ENCODE measurements around the gene MAGI1.

MAGI1 gene

DNA sequence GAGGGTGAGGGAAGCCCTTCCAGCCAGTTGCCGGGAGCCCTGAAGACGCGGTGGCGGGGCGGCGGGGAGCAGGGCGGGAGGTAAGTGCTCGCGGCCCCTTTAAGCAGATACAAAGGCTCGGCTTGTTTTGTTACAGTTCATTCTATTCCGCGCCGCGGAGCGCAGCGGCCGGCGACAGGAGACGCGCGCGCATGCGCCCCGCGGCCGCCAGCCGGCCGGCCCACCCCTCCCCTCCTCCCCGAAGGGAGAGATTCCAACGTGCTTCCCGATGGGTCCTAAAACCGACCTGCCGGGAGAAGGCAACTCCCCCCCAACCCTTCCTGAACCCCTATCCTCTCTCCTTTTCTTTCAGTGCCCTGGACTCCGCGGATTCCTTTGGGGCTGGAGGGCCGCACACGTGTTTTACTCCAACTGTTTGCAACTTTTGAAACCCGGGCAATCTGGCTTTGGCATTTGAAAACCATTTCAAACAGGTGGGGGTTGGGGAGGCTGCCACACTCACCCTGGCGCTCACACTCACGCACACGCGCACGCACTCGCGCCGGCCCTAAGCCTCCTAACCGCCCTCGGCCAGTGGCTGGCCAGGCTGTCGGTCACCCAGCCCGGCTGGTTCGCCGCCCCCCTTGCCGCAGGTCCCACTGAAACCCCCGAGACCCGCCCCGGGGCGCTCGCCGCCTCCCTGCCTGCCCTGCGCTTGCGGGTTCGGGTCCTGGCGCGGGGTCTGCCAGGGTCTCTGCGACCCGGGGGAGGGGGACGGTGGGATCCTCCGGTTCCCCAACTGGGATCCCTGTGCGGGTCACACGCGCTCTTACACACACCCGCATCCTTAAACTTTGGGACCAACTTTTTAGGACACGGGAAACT, at the start of gene MAGI1:
MAGI1 (minus strand) TSS at position 193 of the 864 bp plus-strand sequence. CDS start 610 bp downstream, outside the sequence.
- no peak for TF ChIP-seq GATA3 (IDR thresholded peaks at IDR 0.05; ENCODE audit: low read depth, low read length)
- peak; percentile 3; the same call in 1 of the 2 replicates for TF ChIP-seq GATA2 (IDR thresholded peaks at IDR 0.05; ENCODE audit: low read depth, low read length)

- TF ChIP-seq GATA2 (IDR thresholded peaks at IDR 0.05; ENCODE audit: low read depth, low read length) (no peak), GATA3 (IDR thresholded peaks at IDR 0.05; ENCODE audit: low read depth, low read length) (no peak)
Measured at GRCh38 chr3:66083784-66084213, 45.1 kb upstream of the MAGI1 start.

DNA sequence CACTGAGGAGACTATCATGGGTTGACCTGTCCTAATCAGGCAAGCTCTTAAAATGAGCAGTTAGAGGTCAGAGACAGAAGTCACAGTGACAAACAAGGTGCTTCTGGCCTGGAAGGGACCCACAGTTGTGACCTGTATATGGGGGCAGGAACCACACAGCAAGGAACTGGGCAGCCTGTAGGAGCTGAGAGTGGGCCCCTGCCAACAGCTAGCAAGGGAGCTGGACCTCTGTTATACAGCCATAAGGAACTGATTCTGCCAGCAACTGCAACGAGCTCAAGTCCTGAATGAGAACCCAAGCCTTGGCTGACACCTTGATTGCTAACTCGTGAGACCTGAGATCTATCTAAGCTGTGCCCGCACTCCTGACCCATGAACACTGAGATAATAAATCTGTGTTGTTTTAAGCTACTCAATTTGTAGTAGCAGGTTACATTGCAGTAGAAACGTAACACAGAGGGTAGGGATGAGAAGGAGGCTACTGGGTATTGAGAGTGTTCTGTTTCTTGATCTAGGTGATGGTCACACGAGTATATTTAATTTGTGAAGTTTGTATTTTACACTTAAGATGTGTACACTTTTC, 44.5 kb upstream of the MAGI1 start:
- TF ChIP-seq GATA2 (IDR thresholded peaks at IDR 0.05; ENCODE audit: low read depth, low read length): no peak

- no peak for TF ChIP-seq GATA3 (IDR thresholded peaks at IDR 0.05; ENCODE audit: low read depth, low read length)
Measured at GRCh38 chr3:66082679-66083078, 44.0 kb upstream of the MAGI1 start.

DNA sequence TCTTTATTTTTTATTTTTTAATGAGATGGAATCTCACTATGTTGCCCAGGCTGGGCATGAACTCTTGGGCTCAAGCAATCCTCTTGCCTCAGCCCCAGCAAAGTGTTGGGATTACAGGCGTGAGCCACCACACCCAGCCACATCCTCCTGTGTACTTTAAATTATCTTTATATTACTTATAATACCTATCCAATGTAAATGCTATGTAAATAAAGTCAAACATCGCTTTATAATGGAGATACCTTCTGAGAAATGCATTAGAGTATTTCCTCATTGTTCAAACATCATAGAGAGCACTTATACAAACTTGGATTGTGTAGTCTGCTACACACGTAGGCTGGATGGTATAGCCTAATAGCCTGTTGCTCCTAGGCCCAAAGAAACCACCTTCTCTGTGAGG, 41.4 kb upstream of the MAGI1 start:
- TF ChIP-seq GATA3 (IDR thresholded peaks at IDR 0.05; ENCODE audit: low read depth, low read length) (no peak), GATA2 (IDR thresholded peaks at IDR 0.05; ENCODE audit: low read depth, low read length) (no peak)

DNA sequence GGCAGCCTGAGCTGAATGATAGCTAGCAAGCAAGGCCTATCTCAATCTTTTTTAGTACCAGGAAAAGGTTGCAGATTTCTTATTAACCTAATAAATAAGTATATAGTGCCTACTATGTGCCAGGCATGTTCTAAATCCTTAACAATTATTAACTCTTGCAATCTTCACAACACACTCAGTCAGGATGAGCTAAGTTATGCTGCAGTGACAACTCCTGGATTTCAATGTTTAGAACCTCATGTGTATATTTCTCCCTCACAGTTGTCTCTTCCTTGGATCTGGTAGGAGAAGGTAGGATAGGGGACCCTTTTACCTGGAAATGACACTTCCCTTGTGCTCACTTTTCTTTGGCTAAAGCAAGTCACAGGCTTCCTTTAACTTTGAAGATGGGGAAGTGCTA, 39.3 kb upstream of the MAGI1 start:
- TF ChIP-seq GATA3 (IDR thresholded peaks at IDR 0.05; ENCODE audit: low read depth, low read length) (no peak), GATA2 (IDR thresholded peaks at IDR 0.05; ENCODE audit: low read depth, low read length) (no peak)

DNA sequence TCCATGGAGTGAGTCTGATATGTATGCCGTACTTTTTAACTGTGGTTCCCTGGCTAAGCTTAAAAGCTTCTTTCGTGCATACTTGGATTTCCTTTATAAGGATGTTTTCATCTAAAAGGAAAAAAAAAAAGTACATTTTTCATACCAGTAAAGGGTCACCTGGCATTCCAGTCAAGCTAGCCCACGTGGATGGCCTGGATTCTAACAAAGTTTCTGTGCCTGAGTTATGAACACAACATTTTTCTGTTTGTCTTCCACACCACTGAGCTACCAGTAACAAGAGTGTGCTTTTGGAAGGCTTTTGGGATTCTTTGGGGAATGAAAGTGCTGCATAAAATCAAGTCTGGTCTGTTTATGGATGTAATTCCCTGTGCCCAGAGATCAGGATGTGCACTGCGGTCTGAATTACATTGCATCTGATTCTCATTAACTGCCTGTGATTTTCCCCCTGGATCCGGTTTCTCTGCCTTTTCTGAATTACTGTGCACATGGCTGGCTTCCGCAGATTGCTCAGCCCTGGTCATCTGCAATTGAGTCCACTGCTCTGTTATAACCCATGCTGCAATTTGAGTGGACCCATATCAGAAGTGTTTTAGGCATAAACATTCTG, 38.2 kb upstream of the MAGI1 start:
- TF ChIP-seq GATA2 (IDR thresholded peaks at IDR 0.05; ENCODE audit: low read depth, low read length) (peak; percentile 42), GATA3 (IDR thresholded peaks at IDR 0.05; ENCODE audit: low read depth, low read length) (no peak)

GRCh38 chr3:66075281-66075680, 36.6 kb upstream of the MAGI1 start:
- TF ChIP-seq GATA2 (IDR thresholded peaks at IDR 0.05; ENCODE audit: low read depth, low read length): no peak
- no peak for TF ChIP-seq GATA3 (IDR thresholded peaks at IDR 0.05; ENCODE audit: low read depth, low read length)

DNA sequence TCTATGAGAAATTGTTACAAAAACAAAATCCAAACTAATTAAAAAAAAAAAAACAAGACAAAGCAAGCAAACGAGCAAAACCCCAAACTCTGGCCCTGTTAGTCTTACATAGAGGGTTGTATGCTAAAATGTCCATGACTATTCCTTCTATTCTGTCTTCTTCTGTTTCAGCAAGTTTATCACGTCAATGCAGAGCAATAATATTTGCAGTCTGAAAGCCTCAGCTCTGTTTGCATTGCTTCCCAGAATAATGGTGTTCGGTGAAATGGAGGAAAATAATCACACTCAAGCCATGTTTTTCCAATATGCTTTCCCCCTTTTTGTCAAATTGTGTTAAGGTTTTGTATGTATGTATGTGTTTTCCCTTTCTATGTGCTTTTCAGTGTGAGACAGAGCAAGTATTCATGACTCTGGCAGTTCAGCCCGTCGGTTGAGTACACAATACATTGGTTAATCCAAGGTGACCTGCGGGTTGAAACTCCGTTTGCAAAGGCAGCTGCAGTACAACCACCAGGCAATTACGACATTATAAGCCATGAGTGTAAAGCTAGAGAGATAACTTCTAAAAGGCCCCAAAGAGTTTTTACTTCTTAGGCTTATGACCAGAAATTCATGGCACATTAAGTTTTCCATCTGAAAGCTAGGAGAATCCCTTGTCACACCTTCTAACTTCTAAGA, 34.9 kb upstream of the MAGI1 start:
- TF ChIP-seq GATA3 (IDR thresholded peaks at IDR 0.05; ENCODE audit: low read depth, low read length) (no peak), GATA2 (IDR thresholded peaks at IDR 0.05; ENCODE audit: low read depth, low read length) (no peak)

GRCh38 chr3:66068255-66068654, 29.5 kb upstream of the MAGI1 start:
- TF ChIP-seq GATA2 (IDR thresholded peaks at IDR 0.05; ENCODE audit: low read depth, low read length): no peak
- TF ChIP-seq GATA3 (IDR thresholded peaks at IDR 0.05; ENCODE audit: low read depth, low read length): no peak

DNA sequence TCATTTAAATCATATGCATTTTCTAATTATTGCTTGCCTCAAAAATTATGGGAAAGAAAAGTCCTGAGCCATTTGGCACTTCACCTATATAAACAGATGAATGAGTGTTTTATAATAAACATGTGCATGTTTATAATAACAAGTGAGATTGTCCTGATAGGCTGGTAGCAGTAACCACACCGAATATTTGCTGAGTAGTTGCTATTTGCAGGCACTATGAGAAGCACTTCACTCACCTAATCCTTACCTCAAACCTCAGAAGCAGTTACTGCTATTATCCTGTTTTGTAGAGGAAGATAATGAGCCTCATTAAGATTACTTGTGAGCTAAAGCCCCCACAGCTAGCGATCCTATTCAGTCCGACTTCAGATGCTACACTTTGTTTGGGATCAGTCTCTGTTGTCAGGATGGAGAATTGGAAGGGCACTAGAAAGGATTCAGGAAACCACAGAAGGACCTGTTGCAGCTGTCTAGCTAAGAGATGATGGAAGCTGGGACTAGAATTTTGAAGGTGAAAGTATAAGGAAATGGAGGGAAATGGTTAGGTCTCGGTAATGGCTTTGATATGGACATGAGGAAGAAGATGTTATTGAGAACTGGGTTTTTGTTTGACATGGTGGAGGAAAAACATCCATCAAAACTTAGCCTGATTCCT, 28.4 kb upstream of the MAGI1 start:
- TF ChIP-seq GATA2 (IDR thresholded peaks at IDR 0.05; ENCODE audit: low read depth, low read length) (no peak), GATA3 (IDR thresholded peaks at IDR 0.05; ENCODE audit: low read depth, low read length) (no peak)

- TF ChIP-seq GATA2 (IDR thresholded peaks at IDR 0.05; ENCODE audit: low read depth, low read length): no peak
- no peak for TF ChIP-seq GATA3 (IDR thresholded peaks at IDR 0.05; ENCODE audit: low read depth, low read length)
Measured at GRCh38 chr3:66055289-66055688, 16.6 kb upstream of the MAGI1 start.

- no peak for TF ChIP-seq GATA2 (IDR thresholded peaks at IDR 0.05; ENCODE audit: low read depth, low read length)
Measured at GRCh38 chr3:66053550-66054094, 14.9 kb upstream of the MAGI1 start.

Measured in SH-SY5Y (cell line).